ENCODE results near the gene APOF. TPM values are rescaled to one million over a fixed set of nuclear protein-coding genes. Genes with fewer than 3 reads are reported as not detected.
A peak's percentile ranks its signal among the peaks of the same experiment; 100 is the strongest.

Gene APOF
- total and polyA plus RNA-seq, 9 of the 15 experiments (the other 6 are each of a cell fraction or from before 2014, with no cell fraction given), result 0.09 to 0.15 (median 0.12) TPM; not detected in 5

DNA sequence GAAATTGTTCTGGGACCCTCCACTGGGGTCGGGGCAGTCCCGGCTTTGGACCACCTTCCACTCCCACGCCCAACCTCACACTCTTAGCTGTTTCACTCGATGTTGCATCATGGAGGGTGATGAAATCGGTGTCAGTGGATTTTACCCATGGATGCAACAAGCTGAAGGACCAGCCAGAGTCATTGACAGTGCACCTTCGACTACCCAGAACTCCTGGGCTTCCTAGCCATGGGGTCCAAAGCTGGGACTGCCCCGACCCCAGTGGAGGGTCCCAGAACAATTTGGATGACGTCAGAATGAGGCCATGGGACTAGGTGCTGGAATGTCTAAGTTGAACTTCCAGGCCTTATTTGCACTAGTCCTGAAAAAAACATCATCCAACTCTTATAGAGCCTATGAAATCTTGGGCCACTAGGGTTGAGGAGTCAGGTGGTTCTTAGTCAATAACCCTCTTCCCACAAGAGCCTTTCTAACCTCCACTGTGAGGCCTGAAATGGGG is 24.9 kb downstream of the APOF start (continued):
- TF ChIP-seq, protein P1, sequence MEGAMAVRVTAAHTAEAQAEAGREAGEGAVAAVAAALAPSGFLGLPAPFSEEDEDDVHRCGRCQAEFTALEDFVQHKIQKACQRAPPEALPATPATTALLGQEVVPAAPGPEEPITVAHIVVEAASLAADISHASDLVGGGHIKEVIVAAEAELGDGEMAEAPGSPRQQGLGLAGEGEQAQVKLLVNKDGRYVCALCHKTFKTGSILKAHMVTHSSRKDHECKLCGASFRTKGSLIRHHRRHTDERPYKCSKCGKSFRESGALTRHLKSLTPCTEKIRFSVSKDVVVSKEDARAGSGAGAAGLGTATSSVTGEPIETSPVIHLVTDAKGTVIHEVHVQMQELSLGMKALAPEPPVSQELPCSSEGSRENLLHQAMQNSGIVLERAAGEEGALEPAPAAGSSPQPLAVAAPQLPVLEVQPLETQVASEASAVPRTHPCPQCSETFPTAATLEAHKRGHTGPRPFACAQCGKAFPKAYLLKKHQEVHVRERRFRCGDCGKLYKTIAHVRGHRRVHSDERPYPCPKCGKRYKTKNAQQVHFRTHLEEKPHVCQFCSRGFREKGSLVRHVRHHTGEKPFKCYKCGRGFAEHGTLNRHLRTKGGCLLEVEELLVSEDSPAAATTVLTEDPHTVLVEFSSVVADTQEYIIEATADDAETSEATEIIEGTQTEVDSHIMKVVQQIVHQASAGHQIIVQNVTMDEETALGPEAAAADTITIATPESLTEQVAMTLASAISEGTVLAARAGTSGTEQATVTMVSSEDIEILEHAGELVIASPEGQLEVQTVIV (CRISPR knock-in tag; IDR thresholded peaks at IDR 0.05; ENCODE audit: borderline replicate concordance), result no peak
- TF ChIP-seq NR1H2 (CRISPR knock-in tag; IDR thresholded peaks at IDR 0.05), result no peak
- no peak for TF ChIP-seq CBX3 (IDR thresholded peaks at IDR 0.05; ENCODE audit: borderline replicate concordance in 1 of 2, low read length in 2 of 2)
- TF ChIP-seq, protein P2, sequence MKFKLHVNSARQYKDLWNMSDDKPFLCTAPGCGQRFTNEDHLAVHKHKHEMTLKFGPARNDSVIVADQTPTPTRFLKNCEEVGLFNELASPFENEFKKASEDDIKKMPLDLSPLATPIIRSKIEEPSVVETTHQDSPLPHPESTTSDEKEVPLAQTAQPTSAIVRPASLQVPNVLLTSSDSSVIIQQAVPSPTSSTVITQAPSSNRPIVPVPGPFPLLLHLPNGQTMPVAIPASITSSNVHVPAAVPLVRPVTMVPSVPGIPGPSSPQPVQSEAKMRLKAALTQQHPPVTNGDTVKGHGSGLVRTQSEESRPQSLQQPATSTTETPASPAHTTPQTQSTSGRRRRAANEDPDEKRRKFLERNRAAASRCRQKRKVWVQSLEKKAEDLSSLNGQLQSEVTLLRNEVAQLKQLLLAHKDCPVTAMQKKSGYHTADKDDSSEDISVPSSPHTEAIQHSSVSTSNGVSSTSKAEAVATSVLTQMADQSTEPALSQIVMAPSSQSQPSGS (CRISPR knock-in tag; IDR thresholded peaks at IDR 0.05), result no peak
- TF ChIP-seq JUND (IDR thresholded peaks at IDR 0.05; ENCODE audit: borderline replicate concordance, low read depth, low read length), result peak; percentile 74
- peak; percentile 44; the same call in 2 of the 3 replicates for TF ChIP-seq JUND (tag; IDR thresholded peaks at IDR 0.05; ENCODE audit: borderline replicate concordance, low read depth, low read length)
- no peak for TF ChIP-seq ELF4 (CRISPR knock-in tag; IDR thresholded peaks at IDR 0.05)
- TF ChIP-seq ZFP36 (IDR thresholded peaks at IDR 0.05; ENCODE audit: low read depth, low read length, partially characterized antibody), result no peak
- no peak for TF ChIP-seq KLF10 (CRISPR knock-in tag; IDR thresholded peaks at IDR 0.05)
- no peak for TF ChIP-seq DACH1 (IDR thresholded peaks at IDR 0.05; ENCODE audit: partially characterized antibody)
- TF ChIP-seq IFI16 (CRISPR knock-in tag; IDR thresholded peaks at IDR 0.05), result no peak
- no peak for TF ChIP-seq MXI1 (IDR thresholded peaks at IDR 0.05; ENCODE audit: low read depth, low read length)
- TF ChIP-seq TFAP4 (CRISPR knock-in tag; IDR thresholded peaks at IDR 0.05; ENCODE audit: borderline replicate concordance), result peak; percentile 25; the same call in 1 of the 2 replicates
- no peak for TF ChIP-seq ZBTB11 (CRISPR knock-in tag; IDR thresholded peaks at IDR 0.05)
- no peak for TF ChIP-seq CREB5 (CRISPR knock-in tag; IDR thresholded peaks at IDR 0.05)
- no peak for TF ChIP-seq NFIC (IDR thresholded peaks at IDR 0.05)

Data from K562 (cell line).